ENCODE results near the gene CNOT10.
"Not testable (repeated sequence)": the region's sequence is repeated elsewhere in the genome, so short reads cannot be mapped to it uniquely, and the experiment has no call there.

CNOT10 gene

GRCh38 chr3:32759342-32759741 is 74.4 kb downstream of the CNOT10 start:
- no peak for DNase-seq (ENCODE audit: low read depth)

DNA sequence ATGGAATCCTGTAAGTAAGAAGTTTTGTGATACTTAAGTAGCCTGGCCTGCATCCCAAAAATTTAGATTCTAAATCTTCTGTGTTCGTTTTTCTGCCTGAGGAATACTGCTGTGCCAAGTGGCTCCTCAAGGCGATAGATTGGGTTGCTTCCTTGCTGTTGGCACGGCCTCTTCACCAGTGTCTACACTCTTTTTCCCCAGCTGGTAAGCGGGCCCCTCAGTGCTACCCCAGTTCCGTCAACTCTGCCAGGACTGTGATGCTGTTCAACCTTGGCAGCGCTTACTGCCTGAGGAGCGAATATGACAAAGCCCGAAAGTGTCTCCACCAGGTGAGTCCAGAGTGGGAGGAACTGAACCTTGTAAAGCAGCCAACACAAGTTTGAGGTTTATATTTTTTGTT is 79.5 kb downstream of the CNOT10 start:
- no peak for DNase-seq (ENCODE audit: low read depth)

DNA sequence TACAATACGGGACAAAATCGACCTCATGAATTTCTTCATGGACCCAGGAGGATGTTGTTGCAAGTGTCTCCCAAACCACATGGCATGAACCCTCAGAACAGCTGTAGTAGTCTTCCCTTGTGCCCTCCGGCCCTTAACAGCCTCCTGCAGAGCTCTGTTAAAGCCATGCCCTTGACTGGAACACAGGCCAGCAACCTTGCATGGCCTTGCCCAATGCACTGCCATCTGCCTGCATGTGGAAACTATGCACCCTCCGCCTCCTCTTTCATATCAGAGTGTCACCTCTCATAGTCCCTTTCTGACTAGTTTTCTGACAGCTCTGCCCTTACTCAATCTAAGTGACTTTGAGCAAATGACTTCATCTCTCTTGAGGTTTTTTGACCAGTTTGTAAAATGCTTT is 93.4 kb downstream of the CNOT10 start:
- no peak for DNase-seq (ENCODE audit: low read depth)

GRCh38 chr3:32780071-32780734 is 95.2 kb downstream of the CNOT10 start:
- DNase-seq (ENCODE audit: low read depth), result no peak

DNA sequence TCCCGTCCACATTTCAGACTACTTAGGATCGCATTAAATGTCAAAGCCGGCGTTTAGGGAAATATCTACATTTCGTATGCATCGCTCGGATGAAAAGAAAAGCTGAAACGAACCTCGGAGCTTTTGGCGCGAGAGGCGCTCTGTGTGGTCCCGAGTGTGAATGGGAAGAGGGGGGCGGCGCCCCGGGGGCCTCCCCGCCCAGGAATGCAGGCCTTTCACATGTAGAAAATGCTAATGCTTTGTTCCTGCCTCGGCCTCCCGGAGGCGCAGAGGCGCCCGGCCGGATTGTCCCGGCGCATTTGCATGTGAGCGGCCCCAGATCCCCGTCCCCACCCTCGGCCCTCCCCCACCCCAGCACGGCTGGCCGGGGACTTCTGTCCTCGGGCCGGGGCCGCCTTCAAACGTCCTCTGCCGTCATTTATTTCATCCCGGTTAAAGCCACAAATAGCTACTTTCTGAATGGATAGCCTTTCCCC is 95.8 kb downstream of the CNOT10 start:
- DNase-seq (ENCODE audit: low read depth), result no peak

DNA sequence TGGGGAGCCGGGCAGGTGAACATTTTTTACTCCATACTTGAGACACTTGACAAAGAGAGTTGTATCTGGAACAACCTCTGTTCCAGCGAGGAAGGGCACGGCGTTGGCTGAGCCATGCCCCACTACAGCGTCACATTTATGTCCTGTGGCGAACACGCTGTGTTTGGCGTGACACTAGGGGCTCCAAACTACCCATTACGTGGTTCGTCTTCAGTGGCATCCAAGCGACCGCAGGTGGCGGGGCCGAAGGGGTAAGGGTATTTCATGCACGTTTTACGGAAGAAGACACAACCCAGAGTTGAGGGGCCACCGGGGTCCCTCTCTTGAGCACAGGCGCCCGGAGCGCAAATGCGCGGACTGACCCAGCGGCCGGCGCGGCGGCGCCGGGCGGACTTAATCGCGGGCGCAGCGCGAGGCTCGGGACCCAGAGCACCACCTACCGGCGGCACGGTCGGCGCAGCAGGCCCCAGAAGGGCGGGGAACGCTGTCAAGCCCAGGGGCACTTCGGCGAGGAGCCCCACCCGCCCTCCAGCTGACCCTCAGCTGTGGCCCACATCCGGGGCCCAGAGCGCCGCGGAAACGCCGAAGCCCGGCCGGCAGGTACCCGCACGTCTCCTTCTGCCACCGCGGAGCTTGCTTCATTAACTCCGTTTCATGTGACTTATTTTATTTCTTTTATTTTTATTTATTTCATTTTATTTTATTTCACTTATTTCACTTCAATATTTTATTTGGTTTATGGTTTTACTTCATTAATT is 96.4 kb downstream of the CNOT10 start:
- DNase-seq (ENCODE audit: low read depth), result peak; percentile 20

DNA sequence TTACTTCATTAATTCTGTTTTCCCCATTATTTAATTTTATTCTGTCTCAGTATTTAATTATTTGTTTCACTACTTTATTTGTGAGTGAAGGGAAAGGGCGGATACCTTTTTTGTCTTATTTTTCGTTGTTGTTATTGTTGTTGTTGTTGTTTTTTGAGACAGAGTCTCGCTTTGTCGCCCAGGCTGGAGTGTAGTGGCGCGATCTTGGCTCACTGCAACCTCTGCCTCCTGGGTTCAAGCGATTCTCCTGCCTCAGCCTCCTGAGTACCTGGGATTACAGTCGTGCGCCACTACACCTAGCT is 96.9 kb downstream of the CNOT10 start:
- DNase-seq (ENCODE audit: low read depth), result not testable (repeated sequence)

DNA sequence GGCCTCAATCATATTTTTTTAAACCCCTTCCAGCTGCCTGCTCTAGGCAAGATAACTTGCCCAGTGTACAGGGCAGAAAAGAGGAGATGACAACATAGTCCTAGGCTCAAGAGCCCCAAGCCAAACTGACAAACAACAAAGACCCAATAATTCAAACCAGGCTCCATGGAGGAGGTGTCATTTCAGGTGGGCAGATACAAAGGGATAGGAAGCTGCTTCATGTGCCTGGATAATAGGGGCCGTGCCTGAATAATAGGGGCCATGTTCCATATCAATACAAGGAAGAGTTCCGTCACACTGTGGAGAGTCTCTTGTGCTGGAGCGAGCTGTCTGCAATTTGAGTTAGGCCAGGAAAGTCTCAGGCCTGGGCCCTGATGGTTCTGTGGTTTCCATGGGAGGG is 97.4 kb downstream of the CNOT10 start:
- DNase-seq (ENCODE audit: low read depth), result no peak

- no peak for DNase-seq (ENCODE audit: low read depth)
Observed at GRCh38 chr3:32791833-32792232, 106.8 kb downstream of the CNOT10 start.

GRCh38 chr3:32794487-32795308 is 109.7 kb downstream of the CNOT10 start:
- no peak for DNase-seq (ENCODE audit: low read depth)

DNA sequence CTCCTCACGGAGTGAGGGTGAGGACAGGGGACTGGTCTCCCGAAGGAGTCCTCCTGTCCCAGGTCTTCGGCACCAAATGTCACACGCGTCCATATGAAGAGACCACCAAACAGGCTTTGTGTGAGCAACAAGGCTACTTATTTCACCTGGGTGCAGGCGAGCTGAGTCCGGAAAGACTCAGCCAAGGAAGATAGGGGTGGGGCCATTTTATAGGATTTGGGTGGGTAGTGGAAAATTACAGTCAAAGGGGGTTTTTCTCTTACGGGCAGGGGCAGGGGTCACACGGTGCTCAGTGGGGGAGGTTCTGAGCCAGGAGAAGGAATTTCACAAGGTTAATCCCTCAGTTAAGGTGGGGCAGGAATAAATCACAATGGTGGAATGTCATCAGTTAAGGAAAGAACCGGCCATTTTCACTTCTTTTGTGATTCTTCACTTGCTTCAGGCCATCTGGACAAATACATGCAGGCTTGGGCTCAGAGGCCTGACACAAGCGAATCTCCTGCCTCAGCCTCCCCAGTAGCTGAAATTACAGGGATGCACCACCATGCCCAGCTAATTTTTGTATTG is 111.5 kb downstream of the CNOT10 start:
- not testable (repeated sequence) for DNase-seq (ENCODE audit: low read depth)

GRCh38 chr3:32797776-32798175 is 112.8 kb downstream of the CNOT10 start:
- DNase-seq (ENCODE audit: low read depth), result no peak

- not testable (repeated sequence) for DNase-seq (ENCODE audit: low read depth)
Observed at GRCh38 chr3:32801440-32801839, 116.5 kb downstream of the CNOT10 start.

- no peak for DNase-seq (ENCODE audit: low read depth)
Observed at GRCh38 chr3:32813180-32813579, 128.2 kb downstream of the CNOT10 start.

GRCh38 chr3:32814361-32814760 is 129.4 kb downstream of the CNOT10 start:
- DNase-seq (ENCODE audit: low read depth), result no peak

DNA sequence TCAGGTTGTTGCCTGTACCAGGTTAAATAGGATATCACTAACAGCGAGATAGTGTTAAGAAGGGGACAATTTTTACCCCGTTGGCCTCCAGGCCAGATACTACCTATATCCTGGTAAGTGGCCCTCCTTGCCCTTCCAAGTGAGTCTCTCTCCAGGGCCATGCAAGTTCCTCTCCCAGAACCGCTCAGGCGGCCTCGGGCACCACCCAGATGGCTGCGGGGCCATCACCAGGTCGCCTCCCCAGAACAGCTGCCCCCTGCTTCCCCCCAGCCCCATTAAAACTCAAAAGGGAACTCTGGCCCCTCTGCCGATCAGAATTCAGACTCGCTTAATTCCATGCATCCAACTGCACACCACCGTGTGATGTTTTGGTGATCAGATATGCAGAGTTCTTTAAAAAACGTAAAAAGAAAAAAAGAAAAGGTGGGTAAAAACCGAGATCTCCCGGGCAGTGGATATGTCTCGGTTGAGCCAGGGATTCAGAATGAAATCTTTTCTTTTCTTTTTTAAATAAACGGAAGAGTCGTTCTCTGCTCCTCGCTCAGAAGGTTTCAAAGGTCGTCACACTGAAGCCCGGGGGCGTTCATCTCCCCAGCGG is 131.0 kb downstream of the CNOT10 start:
- no peak for DNase-seq (ENCODE audit: low read depth)

DNA sequence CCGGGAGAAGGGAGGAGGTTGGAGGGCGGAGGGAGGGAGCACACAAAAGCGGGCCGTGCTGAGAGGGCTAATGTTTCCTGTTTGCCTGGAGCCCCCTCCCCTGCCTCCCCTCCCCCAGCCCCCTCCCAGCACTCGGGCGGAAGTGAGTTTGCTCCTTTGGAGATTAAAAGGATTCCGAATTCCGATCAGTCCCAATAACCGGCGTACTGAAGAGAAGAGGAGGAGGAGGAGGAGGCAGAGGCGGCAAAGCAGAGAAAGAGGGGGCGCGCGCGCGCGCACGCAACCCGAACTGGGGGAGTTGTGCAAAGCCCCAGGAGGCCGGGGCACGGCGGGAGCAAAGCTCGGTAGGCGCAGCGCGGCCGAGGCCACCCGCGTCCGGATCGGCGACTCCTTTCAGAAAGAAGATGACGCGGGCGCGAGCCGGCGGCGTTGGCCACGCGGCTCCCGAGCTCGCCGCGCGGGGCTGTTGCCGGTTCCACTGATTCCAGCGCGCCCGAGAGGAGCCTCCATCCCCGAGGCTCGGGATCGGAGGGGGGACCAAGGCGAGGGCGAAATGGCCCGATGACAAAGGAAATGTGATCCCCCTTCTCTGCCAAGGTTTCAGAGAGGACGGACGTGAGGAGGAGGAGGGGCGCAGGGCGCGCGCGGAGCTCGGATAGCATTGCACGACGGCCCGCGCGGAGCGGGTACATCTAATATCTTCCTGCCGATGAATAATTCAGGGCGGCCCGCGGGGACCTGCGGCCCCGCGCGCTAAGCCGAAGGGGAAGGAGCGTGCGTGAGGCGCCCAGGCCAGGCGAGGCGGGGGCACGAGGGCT is 131.7 kb downstream of the CNOT10 start:
- DNase-seq (ENCODE audit: low read depth), result no peak

DNA sequence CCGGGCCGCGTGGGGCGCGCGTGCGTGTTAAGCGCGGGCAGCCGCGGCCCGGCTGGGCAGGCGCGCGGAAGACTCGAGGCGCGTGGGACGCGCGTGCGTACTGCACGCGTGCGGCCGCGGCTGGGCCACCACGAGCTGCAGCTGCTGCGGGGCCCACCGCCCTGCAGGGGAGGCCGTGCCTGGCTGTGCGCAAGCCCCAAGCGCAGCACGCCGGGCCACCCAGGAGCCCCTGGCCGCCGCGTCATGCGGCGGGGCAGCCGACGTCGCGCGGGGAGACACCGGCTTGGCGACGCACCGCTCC is 132.2 kb downstream of the CNOT10 start:
- DNase-seq (ENCODE audit: low read depth), result no peak

DNA sequence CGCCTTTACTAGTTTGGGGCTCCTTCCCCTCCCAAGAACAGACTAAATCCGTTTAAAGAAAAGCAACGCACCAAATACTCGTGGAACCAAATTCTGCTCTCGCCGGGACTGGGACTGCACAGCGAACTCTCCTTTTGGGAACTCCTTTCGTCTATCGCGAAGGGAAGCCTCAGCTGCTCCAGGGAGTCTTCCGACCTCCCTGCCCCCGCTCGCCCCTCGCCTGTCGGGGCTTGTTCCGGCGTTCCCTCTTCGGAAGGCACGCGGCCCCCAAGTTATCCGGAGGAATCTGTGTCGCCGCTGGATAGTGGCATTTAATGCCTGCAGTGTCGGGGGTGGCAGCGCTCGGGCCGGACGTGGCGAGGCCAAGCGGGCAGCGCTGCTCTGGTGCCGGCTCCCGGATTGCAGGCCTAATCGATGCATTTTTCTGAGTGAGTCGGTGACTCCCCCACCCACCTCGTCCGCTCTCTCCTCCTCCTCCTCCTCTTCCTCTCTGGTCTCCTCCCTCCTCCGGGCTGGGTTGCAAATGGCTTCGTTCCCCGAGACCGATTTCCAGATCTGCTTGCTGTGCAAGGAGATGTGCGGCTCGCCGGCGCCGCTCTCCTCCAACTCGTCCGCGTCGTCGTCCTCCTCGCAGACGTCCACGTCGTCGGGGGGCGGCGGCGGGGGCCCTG is 132.7 kb downstream of the CNOT10 start, which contains the start of gene TRIM71:
TRIM71 (plus strand) TSS at position 440 of the 671 bp plus-strand sequence; CDS start at position 524, 84 bp downstream.
- DNase-seq (ENCODE audit: low read depth), result no peak

- DNase-seq (ENCODE audit: low read depth), result no peak
Observed at GRCh38 chr3:32818229-32818969, 133.4 kb downstream of the CNOT10 start.
